Nephron (organoid): ENCODE data around the gene FOXN3.

Experiments used
- H3K27ac Mint-ChIP-seq, 3 experiments: 2 replicates each; pipeline ENCODE4 v1.8.0; 2020; ENCODE audit warnings: mixed read lengths in 3 of 3, mild to moderate bottlenecking in 2 of 3, moderate library complexity in 1 of 3
- H3K27me3 Mint-ChIP-seq: 2 replicates; pipeline ENCODE4 v1.8.0; 2021; ENCODE audit warnings: low read depth, mild to moderate bottlenecking, moderate library complexity, mixed read lengths
- H3K36me3 Mint-ChIP-seq: 2 replicates; pipeline ENCODE4 v1.8.0; 2020; ENCODE audit warnings: low read depth, mixed read lengths
- H3K4me1 Mint-ChIP-seq: 2 replicates; pipeline ENCODE4 v1.8.0; 2020; ENCODE audit warnings: mixed read lengths
- H3K4me3 Mint-ChIP-seq, 3 experiments: 2 replicates each; pipeline ENCODE4 v1.8.0; 2020; ENCODE audit warnings: mild to moderate bottlenecking in 3 of 3, mixed read lengths in 3 of 3, moderate library complexity in 2 of 3
- H3K9me3 Mint-ChIP-seq: 2 replicates; pipeline ENCODE4 v1.8.0; 2020; ENCODE audit warnings: mixed read lengths
- CTCF ChIP-seq, 3 experiments: fragments of 200-600 bp; sonication (generic); IDR thresholded peaks; one replicate each; pipeline ENCODE4 v1.5.0; 2021; ENCODE audit warnings: antibody characterized with exemption in 3 of 3; ENCODE audit not compliant: unreplicated experiment in 3 of 3

The FOXN3 gene

GRCh38 chr14:89417091-89417464 is at the start of gene FOXN3:
FOXN3 (minus strand) TSS chr14:89417233; CDS start chr14:89412476, 4,757 bp downstream.
- TF ChIP-seq CTCF (IDR thresholded peaks at IDR 0.05; ENCODE audit: unreplicated experiment in 3 of 3): no peak
- Mint-ChIP-seq H3K27ac (peak within 1 kb of the TSS; percentile 93 to 94 (median 94)), H3K9me3 (no peaks in the 10 kb centered on the region), H3K4me3 (peak within 1 kb of the TSS; percentile 95 to 96 (median 95)), H3K36me3 (peaks cover 13% of the 10 kb centered on the region), H3K4me1 (peaks cover 39% of the 10 kb centered on the region), H3K27me3 (peaks cover 3% of the 10 kb centered on the region)

- Mint-ChIP-seq H3K4me1 (peaks cover 29% of the 10 kb centered on the region), H3K4me3 (no peak overlapping the region), H3K27ac (peak overlapping the region in 1 of 3 experiments; percentile 61), H3K9me3 (peaks cover 3% of the 10 kb centered on the region), H3K27me3 (no peaks in the 10 kb centered on the region), H3K36me3 (peaks cover 5% of the 10 kb centered on the region)
- no peak for TF ChIP-seq CTCF (IDR thresholded peaks at IDR 0.05; ENCODE audit: unreplicated experiment in 3 of 3)
Measured at GRCh38 chr14:89466484-89466883, 49.5 kb upstream of the FOXN3 start.

- no peak overlapping the region for H3K27ac Mint-ChIP-seq
- no peak for TF ChIP-seq CTCF (IDR thresholded peaks at IDR 0.05; ENCODE audit: unreplicated experiment in 3 of 3)
- peaks cover 3% of the 10 kb centered on the region for H3K9me3 Mint-ChIP-seq
- H3K4me3 Mint-ChIP-seq: no peak overlapping the region
- H3K36me3 Mint-ChIP-seq: peaks cover 3% of the 10 kb centered on the region
- H3K4me1 Mint-ChIP-seq: peaks cover 31% of the 10 kb centered on the region
- H3K27me3 Mint-ChIP-seq: no peaks in the 10 kb centered on the region
Measured at GRCh38 chr14:89465876-89466275, 48.8 kb upstream of the FOXN3 start.

- H3K4me3 Mint-ChIP-seq: no peak overlapping the region
- no peaks in the 10 kb centered on the region for H3K36me3 Mint-ChIP-seq
- H3K4me1 Mint-ChIP-seq: peaks cover 31% of the 10 kb centered on the region
- H3K9me3 Mint-ChIP-seq: no peaks in the 10 kb centered on the region
- TF ChIP-seq CTCF (IDR thresholded peaks at IDR 0.05; ENCODE audit: unreplicated experiment in 3 of 3): no peak
- H3K27me3 Mint-ChIP-seq: no peaks in the 10 kb centered on the region
- peak overlapping the region in 2 of 3 experiments; percentile 1 to 4 for H3K27ac Mint-ChIP-seq
Measured at GRCh38 chr14:89461256-89461655, 44.2 kb upstream of the FOXN3 start.

- Mint-ChIP-seq H3K4me1 (peaks cover 34% of the 10 kb centered on the region), H3K27ac (peak overlapping the region in 2 of 3 experiments; percentile 31 to 50), H3K4me3 (no peak overlapping the region), H3K36me3 (no peaks in the 10 kb centered on the region), H3K9me3 (no peaks in the 10 kb centered on the region), H3K27me3 (no peaks in the 10 kb centered on the region)
- no peak for TF ChIP-seq CTCF (IDR thresholded peaks at IDR 0.05; ENCODE audit: unreplicated experiment in 3 of 3)
Measured at GRCh38 chr14:89458713-89459420, 41.8 kb upstream of the FOXN3 start.

- Mint-ChIP-seq H3K27me3 (no peaks in the 10 kb centered on the region), H3K4me1 (peaks cover 34% of the 10 kb centered on the region), H3K36me3 (no peaks in the 10 kb centered on the region), H3K9me3 (no peaks in the 10 kb centered on the region), H3K4me3 (no peak overlapping the region), H3K27ac (no peak overlapping the region)
- no peak for TF ChIP-seq CTCF (IDR thresholded peaks at IDR 0.05; ENCODE audit: unreplicated experiment in 3 of 3)
Measured at GRCh38 chr14:89457007-89457406, 40.0 kb upstream of the FOXN3 start.
